ENCODE measurements around the gene MYOCD.

- no peak for TF ChIP-seq CTCF (IDR thresholded peaks at IDR 0.05)
- TF ChIP-seq POLR2A (IDR thresholded peaks at IDR 0.05), result no peak
- no peak for TF ChIP-seq EP300 (IDR thresholded peaks at IDR 0.05)
These were observed 40.4 kb downstream of the MYOCD start for GRCh38 chr17:12706070-12706469.

All from tibial nerve (tissue), 4 donors.